AG10803 (cell line): ENCODE results near the gene SLC5A6.

ENCODE experiments used
- DNase-seq: peaks from one replicate; pipeline ENCODE4 v3.0.0; 2010; ENCODE audit warnings: low read depth
- H3K4me3 ChIP-seq: 2 replicates; pipeline ENCODE4 v1.5.1; 2011; ENCODE audit warnings: mild to moderate bottlenecking, low read length, control low read depth
- TF ChIP-seq, protein P1 (sequence below): conservative IDR thresholded peaks from 2 replicates; pipeline ENCODE4 v1.5.1; 2011; ENCODE audit warnings: mild to moderate bottlenecking, low read length, control low read depth, inconsistent platforms

Gene SLC5A6

DNA sequence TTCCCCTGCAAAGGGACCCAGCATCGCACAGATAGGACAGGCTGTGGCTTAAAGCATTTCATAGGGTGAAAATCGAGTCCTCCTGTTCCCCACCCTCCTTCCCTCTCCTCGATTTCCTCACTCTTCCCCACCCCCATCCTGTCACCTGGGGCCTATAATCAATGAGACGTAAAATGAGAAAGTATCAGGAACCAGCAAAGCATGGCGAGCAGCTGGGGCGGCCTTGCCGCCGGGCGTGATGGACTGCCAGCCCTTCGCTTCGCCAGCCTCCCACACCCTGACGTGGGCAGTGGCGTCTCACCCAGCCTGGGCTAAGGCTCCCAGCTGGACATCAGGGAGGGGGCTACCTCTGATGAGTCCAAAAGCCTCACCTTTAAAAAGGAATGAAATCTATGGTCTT, 39.7 kb upstream of the SLC5A6 start:
- no peak overlapping the region for H3K4me3 ChIP-seq
- no peak for DNase-seq
- TF ChIP-seq, protein P1, sequence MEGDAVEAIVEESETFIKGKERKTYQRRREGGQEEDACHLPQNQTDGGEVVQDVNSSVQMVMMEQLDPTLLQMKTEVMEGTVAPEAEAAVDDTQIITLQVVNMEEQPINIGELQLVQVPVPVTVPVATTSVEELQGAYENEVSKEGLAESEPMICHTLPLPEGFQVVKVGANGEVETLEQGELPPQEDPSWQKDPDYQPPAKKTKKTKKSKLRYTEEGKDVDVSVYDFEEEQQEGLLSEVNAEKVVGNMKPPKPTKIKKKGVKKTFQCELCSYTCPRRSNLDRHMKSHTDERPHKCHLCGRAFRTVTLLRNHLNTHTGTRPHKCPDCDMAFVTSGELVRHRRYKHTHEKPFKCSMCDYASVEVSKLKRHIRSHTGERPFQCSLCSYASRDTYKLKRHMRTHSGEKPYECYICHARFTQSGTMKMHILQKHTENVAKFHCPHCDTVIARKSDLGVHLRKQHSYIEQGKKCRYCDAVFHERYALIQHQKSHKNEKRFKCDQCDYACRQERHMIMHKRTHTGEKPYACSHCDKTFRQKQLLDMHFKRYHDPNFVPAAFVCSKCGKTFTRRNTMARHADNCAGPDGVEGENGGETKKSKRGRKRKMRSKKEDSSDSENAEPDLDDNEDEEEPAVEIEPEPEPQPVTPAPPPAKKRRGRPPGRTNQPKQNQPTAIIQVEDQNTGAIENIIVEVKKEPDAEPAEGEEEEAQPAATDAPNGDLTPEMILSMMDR, result no peak

DNA sequence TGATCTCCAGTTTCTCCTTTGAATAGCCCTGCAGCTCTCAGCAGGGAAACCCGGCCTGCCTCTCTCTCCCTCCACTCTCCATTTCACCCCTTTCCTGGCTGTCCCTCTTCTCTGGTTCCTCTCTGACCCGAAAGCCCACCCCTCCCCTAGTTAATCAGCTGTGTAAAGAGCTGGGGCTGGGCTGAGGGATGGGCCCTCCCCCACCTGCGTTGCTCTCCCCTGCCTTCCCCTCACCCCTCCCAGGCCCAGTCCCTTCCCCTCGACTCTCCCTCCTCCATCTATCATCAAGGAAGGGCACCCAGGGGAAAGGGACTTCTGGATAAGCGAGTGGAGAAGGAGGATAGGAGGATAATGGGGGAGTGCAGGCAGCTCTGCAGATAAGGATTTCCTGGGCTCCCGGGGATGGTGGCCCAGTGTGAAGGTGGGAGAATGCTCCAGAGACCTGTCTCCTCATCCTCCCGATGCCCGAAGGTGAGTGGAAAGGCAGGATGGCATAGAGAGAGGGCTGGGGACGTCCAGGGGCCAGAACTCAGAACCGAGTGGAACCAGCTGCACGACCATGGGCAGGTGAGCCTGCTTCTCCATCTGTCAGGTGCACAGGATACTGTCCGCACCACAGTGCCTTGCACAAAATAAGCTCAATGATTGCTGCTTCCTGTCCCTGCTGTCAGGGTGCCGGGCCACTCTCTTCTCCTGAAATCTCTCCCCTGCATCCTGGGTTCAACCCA, 38.7 kb upstream of the SLC5A6 start:
- TF ChIP-seq, protein P1, result no peak
- no peak overlapping the region for H3K4me3 ChIP-seq

DNA sequence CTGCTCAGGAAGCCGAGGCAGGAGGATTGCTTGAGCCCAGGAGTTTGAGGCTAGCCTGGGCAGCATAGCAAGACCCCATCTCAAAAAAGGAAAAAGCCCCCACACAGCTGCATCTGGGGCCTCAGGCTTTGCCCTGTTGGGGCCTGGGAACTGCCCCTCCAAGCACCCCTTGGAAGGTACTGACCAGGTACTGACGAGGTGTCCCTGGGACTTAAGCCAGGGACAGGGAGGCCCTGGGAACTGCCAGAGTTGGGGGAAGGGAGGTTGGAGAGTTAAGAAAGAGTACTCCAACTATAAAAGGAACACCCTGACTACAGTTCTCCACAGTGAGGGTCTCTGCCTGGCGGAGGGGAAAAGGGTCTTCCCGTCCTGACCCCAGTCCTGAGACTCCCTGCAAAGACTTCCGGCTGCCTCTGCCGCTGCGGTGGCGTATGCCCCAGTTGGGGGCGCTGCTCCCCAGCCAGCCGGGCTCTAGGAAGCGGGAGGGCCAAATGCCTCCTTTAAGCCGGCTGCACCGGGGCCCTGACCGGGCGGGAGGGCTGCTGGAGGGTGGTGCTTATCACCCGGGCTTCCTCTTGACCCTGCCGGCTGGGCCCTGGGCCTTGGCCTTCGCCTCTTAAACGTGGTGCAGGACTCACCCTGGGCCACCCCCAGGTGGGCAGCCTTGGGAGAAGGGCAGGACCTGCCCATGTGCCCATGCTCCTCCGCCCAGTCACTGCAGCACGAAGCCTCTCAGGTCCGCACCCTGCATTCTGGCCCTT, 38.0 kb upstream of the SLC5A6 start:
- TF ChIP-seq, protein P1, result peak; percentile 59
- peak; percentile 22 for DNase-seq
- H3K4me3 ChIP-seq, result no peak overlapping the region

More for the DNA sequence above, 38.7 kb upstream of the SLC5A6 start:
- DNase-seq, result no peak

DNA sequence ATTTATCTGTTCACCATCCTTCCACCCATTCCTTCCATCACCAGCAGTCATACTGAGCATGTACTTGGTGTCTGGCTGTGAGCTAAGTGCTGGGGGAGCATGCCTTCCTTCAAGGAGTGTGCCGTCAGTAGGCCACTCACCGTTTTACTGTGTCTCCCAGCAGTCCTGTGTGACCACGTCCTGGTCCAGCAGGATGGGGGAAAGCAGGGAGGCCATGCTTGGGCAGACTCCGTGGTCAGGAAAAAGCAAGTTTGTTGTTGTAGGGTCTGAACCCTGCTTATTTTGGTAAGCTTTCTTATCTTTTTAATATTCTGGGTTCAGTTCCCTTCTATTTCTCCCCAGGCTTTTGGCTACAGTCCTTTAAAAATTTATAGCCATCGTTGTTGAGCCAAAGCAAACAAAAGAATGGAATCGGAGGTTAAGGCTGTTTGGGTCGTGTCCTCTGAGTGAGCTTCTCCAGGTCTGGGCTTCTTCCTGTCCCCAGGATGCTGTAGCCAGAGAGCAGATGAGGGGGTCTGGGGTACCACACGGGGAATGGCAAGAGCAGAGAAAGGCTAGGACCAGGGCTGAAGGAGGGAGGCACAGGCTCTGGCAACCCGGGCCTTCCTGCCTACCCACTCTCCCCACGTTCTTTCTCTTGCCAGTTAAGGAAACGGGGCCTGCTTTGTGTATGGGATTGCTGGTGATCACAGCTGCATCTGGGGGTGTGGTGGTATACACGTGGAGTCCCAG, 37.3 kb upstream of the SLC5A6 start:
- no peak for DNase-seq
- TF ChIP-seq, protein P1, result no peak
- no peak overlapping the region for H3K4me3 ChIP-seq

DNA sequence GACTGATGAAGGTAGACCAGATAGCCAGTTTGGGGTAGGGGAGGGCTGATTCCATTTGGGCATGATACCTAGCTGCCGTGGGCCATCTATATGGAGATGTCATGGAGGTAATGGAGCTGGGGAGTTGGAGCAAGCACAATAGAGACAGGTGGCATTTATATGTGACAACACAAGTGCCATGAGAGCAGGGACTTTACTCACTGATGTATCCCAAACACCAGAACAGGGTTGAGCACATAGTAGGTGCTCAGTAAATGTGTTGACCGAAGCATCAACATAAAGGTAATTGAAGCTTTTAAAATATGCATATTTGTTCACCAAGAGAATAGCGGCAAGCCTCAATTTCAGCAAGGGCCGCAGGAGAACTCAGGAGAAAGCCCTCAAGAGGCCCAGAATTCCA, 35.8 kb upstream of the SLC5A6 start:
- no peak overlapping the region for H3K4me3 ChIP-seq
- no peak for DNase-seq
- TF ChIP-seq, protein P1, result no peak

DNA sequence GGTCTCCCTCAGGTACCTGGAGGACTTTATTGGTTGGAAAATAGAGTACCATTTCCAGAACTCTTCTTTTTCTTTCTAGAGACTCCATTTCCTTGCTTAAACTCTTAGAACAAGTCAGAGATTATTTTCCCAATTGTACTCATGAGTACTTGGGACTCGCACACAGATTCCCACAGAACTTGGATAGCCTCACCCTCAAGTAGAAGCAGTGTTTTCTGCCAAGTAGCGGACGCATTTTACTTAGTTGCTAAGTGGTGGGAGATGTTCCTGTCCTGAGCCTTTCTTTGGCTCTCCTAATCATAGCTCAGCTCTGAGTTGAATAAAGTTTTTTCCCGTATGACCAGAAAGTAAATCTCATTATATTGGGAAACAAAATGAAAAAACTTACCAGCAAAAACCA, 33.6 kb upstream of the SLC5A6 start:
- no peak overlapping the region for H3K4me3 ChIP-seq
- TF ChIP-seq, protein P1, result no peak
- DNase-seq, result no peak
